Forelimb muscle (tissue), 1 donor: ENCODE results near the gene LRWD1. TPM values are rescaled to one million over a fixed set of nuclear protein-coding genes. Genes with fewer than 3 reads are reported as not detected.
"Not testable (repeated sequence)": the region's sequence is repeated elsewhere in the genome, so short reads cannot be mapped to it uniquely, and the experiment has no call there.

ENCODE experiments used
- DNase-seq: peaks from one replicate; pipeline ENCODE4 v3.0.0-alpha.2; 2013; ENCODE audit warnings: low read depth
- polyA plus RNA-seq: library from polyadenylated mRNA; unstranded; fragments of 120-200 nt; gene quantifications from one replicate; pipeline ENCODE4 v1.2.1, GENCODE V29; 2013; ENCODE audit not compliant: insufficient read length

LRWD1 gene
- polyA plus RNA-seq, 1 donor, result 10.2 TPM

GRCh38 chr7:102444961-102445673, 19.7 kb upstream of the LRWD1 start:
- DNase-seq, result no peak

GRCh38 chr7:102445674-102446071, 19.1 kb upstream of the LRWD1 start:
- DNase-seq, result no peak

GRCh38 chr7:102446387-102447156, 18.2 kb upstream of the LRWD1 start:
- no peak for DNase-seq

- DNase-seq, result no peak
Measured at GRCh38 chr7:102447311-102447710, 17.5 kb upstream of the LRWD1 start.

GRCh38 chr7:102449136-102449535, 15.6 kb upstream of the LRWD1 start:
- DNase-seq, result no peak

GRCh38 chr7:102450242-102450641, 14.5 kb upstream of the LRWD1 start:
- no peak for DNase-seq

GRCh38 chr7:102451371-102452054, 13.3 kb upstream of the LRWD1 start:
- no peak for DNase-seq

- no peak for DNase-seq
Measured at GRCh38 chr7:102452451-102452850, 12.3 kb upstream of the LRWD1 start.

GRCh38 chr7:102453319-102453718, 11.5 kb upstream of the LRWD1 start:
- DNase-seq, result no peak

- DNase-seq, result no peak
Measured at GRCh38 chr7:102454468-102454867, 10.3 kb upstream of the LRWD1 start.

GRCh38 chr7:102454932-102455331, 9.9 kb upstream of the LRWD1 start:
- DNase-seq, result not testable (repeated sequence)

GRCh38 chr7:102455596-102455995, 9.2 kb upstream of the LRWD1 start:
- DNase-seq, result no peak

GRCh38 chr7:102456327-102456726, 8.5 kb upstream of the LRWD1 start:
- no peak for DNase-seq

GRCh38 chr7:102457352-102457924, 7.3 kb upstream of the LRWD1 start:
- no peak for DNase-seq

- no peak for DNase-seq
Measured at GRCh38 chr7:102459221-102459844, 5.5 kb upstream of the LRWD1 start.

- no peak for DNase-seq
Measured at GRCh38 chr7:102460467-102460866, 4.3 kb upstream of the LRWD1 start.

GRCh38 chr7:102463841-102464576, 775 bp upstream of the LRWD1 start:
- no peak for DNase-seq

GRCh38 chr7:102466097-102466496, 1.3 kb downstream of the LRWD1 start:
- no peak for DNase-seq

- DNase-seq, result no peak
Measured at GRCh38 chr7:102467581-102468477, 3.0 kb downstream of the LRWD1 start.
